PC-9 (cell line): ENCODE results near the gene MIEN1. TPM values are rescaled to one million over a fixed set of nuclear protein-coding genes. Genes with fewer than 3 reads are reported as not detected.

Experiments
- BruUV-seq: library from RNA; stranded (reverse); fragments of 400-500 nt; replicated peaks from 2 replicates; lab custom pipeline; 2021; lab: Mats Ljungman, UMichigan
- CTCF ChIA-PET: fragments of 300-600 bp; sonication (Branson Sonifier 250); formaldehyde crosslinking; loops from one replicate; lab custom pipeline; 2022; ENCODE audit warnings: antibody characterized with exemption; lab: Charles Lee
- POLR2A ChIA-PET: fragments of 300-600 bp; sonication (Branson Sonifier 250); formaldehyde crosslinking; loops from one replicate; lab custom pipeline; 2022; ENCODE audit warnings: antibody characterized with exemption; ENCODE audit not compliant: unreplicated experiment; lab: Charles Lee
- DNase-seq, 2 experiments: peaks; one replicate each; pipeline versions ENCODE4 v3.0.0 to v3.0.0-alpha.2; 2015 to 2022; ENCODE audit warnings: mixed read lengths in 1 of 2
- H2AFZ ChIP-seq: fragments of 200-600 bp; sonication (generic); 2 replicates; pipeline ENCODE4 v1.8.1; 2017; ENCODE audit warnings: antibody characterized with exemption
- H3F3A ChIP-seq: fragments of 200-600 bp; sonication (generic); 2 replicates; pipeline ENCODE4 v1.8.1; 2017; ENCODE audit warnings: antibody characterized with exemption, mild to moderate bottlenecking, low read depth; ENCODE audit not compliant: insufficient read depth
- H3K27ac ChIP-seq: fragments of 200-600 bp; sonication (generic); 2 replicates; pipeline ENCODE4 v1.6.1; 2016; ENCODE audit warnings: mixed run types
- H3K27me3 ChIP-seq: fragments of 200-600 bp; sonication (generic); 2 replicates; pipeline ENCODE4 v1.6.1; 2016; ENCODE audit warnings: low read depth, mixed run types; ENCODE audit not compliant: insufficient read depth
- H3K36me3 ChIP-seq: fragments of 200-600 bp; sonication (generic); 2 replicates; pipeline ENCODE4 v1.6.1; 2016; ENCODE audit warnings: low read depth, mixed run types
- H3K4me1 ChIP-seq: fragments of 200-600 bp; sonication (generic); replicated peaks from 2 replicates; pipeline ENCODE4 v1.6.1; 2016; ENCODE audit warnings: mixed run types; ENCODE audit not compliant: insufficient read depth
- H3K4me2 ChIP-seq: fragments of 200-600 bp; sonication (generic); 2 replicates; pipeline ENCODE4 v1.6.1; 2017; ENCODE audit warnings: mixed run types
- H3K4me3 ChIP-seq: fragments of 200-600 bp; sonication (generic); 2 replicates; pipeline ENCODE4 v1.6.1; 2016; ENCODE audit warnings: mixed run types
- H3K79me2 ChIP-seq: fragments of 200-600 bp; sonication (generic); 2 replicates; pipeline ENCODE4 v1.6.1; 2017; ENCODE audit warnings: low read depth, mixed run types
- H3K9me2 ChIP-seq: fragments of 200-600 bp; sonication (generic); 2 replicates; pipeline ENCODE4 v1.8.1; 2017; ENCODE audit warnings: mild to moderate bottlenecking; ENCODE audit not compliant: insufficient read depth
- H3K9me3 ChIP-seq: fragments of 200-600 bp; sonication (generic); 2 replicates; pipeline ENCODE4 v1.8.1; 2016; ENCODE audit warnings: low read depth; ENCODE audit not compliant: insufficient read depth
- H4K20me1 ChIP-seq: fragments of 200-600 bp; sonication (generic); 2 replicates; pipeline ENCODE4 v1.8.1; 2017; ENCODE audit not compliant: insufficient read depth
- CTCF ChIP-seq: fragments of 200-600 bp; sonication (generic); conservative IDR thresholded peaks from 2 replicates; pipeline ENCODE4 v1.6.1; 2017; ENCODE audit warnings: mixed run types, antibody characterized with exemption, mild to moderate bottlenecking, moderate library complexity
- EZH2 ChIP-seq: fragments of 200-600 bp; sonication (generic); IDR thresholded peaks from 2 replicates; pipeline ENCODE4 v1.8.0; 2017; ENCODE audit warnings: antibody characterized with exemption, low read depth
- intact Hi-C: fragments of 100-400 bp; cut with micrococcal nuclease; formaldehyde crosslinking; loops from one replicate; pipeline ENCODE4 v1.10.0; 2022; ENCODE audit not compliant: unreplicated experiment
- total RNA-seq: library from RNA; stranded (reverse); gene quantifications from 2 replicates; pipeline ENCODE4 v1.2.3, GENCODE V29; 2021

Gene MIEN1
- total RNA-seq, 1 experiment from 2014 or later: 49.2 TPM

GRCh38 chr17:39703913-39704312 is 26.4 kb downstream of the MIEN1 start:
- DNase-seq: no peak
- TF ChIP-seq CTCF (no peak), EZH2 (no peak)
- H3K4me3 ChIP-seq: no peak overlapping the region
- ChIA-PET POLR2A (no interaction called here), CTCF (no interaction called here)
- H3K27me3 ChIP-seq: no peaks in the 10 kb centered on the region
- H3K27ac ChIP-seq: peak overlapping the region; percentile 51
- no peaks in the 10 kb centered on the region for H3K9me2 ChIP-seq
- intact Hi-C loops: loop anchor here (2.0 kb wide), 1 partner anchor 29 kb away; no protein-coding TSS in a partner anchor
- H3K4me1 ChIP-seq: peaks cover 77% of the 10 kb centered on the region
- H3F3A ChIP-seq: peaks cover 50% of the 10 kb centered on the region
- no peaks in the 10 kb centered on the region for H3K9me3 ChIP-seq
- no peaks in the 10 kb centered on the region for H3K36me3 ChIP-seq
- H2AFZ ChIP-seq: no peak overlapping the region
- BruUV-seq: no TSS peak
- H3K4me2 ChIP-seq: peak overlapping the region; percentile 73
- H4K20me1 ChIP-seq: peaks cover 11% of the 10 kb centered on the region; the same call in 1 of the 2 replicates
- peaks cover 77% of the 10 kb centered on the region for H3K79me2 ChIP-seq

- no TSS peak for BruUV-seq
- Histone ChIP-seq H3K36me3 (no peaks in the 10 kb centered on the region), H3K4me3 (0 out of 2 replicates have a peak overlapping the region, but pooled peaks have one; percentile 10), H3K79me2 (peaks cover 77% of the 10 kb centered on the region), H3K9me2 (no peaks in the 10 kb centered on the region), H3K9me3 (no peaks in the 10 kb centered on the region), H3K4me1 (peaks cover 77% of the 10 kb centered on the region), H3F3A (peaks cover 50% of the 10 kb centered on the region), H4K20me1 (peaks cover 6% of the 10 kb centered on the region; the same call in 1 of the 2 replicates), H3K27ac (peak overlapping the region; percentile 51), H2AFZ (no peak overlapping the region), H3K27me3 (no peaks in the 10 kb centered on the region), H3K4me2 (peak overlapping the region; percentile 73)
- POLR2A ChIA-PET: no interaction called here
- DNase-seq: peak in 1 of 2 experiments; percentile 71
- CTCF ChIA-PET: interaction anchor here (0.7 kb wide), 1 partner anchor 79 kb away, joined by 9 read pairs; no protein-coding TSS in a partner anchor
- TF ChIP-seq EZH2 (no peak), CTCF (no peak)
- intact Hi-C loops: no loop called here
Measured at GRCh38 chr17:39702901-39703893, 27.1 kb downstream of the MIEN1 start.

- CTCF ChIA-PET: no interaction called here
- no peak for DNase-seq
- Histone ChIP-seq H3K27me3 (no peaks in the 10 kb centered on the region), H3K4me1 (peaks cover 65% of the 10 kb centered on the region), H2AFZ (no peak overlapping the region), H3K9me2 (no peaks in the 10 kb centered on the region), H3K4me3 (peak overlapping the region; percentile 71; the same call in 1 of the 2 replicates), H3K79me2 (peaks cover 64% of the 10 kb centered on the region), H3K27ac (peak overlapping the region; percentile 51; the same call in 1 of the 2 replicates), H3K36me3 (no peaks in the 10 kb centered on the region), H3K9me3 (no peaks in the 10 kb centered on the region), H3K4me2 (peak overlapping the region; percentile 73), H4K20me1 (peaks cover 6% of the 10 kb centered on the region; the same call in 1 of the 2 replicates), H3F3A (peaks cover 49% of the 10 kb centered on the region)
- TF ChIP-seq EZH2: no peak
- no peak for TF ChIP-seq CTCF
- BruUV-seq: no TSS peak
- intact Hi-C loops: no loop called here
- POLR2A ChIA-PET: interaction anchor here (0.5 kb wide), 1 partner anchor 20 kb away, joined by 3 read pairs; no protein-coding TSS in a partner anchor
Measured at GRCh38 chr17:39701784-39702422, 28.4 kb downstream of the MIEN1 start.
